Esophagus muscularis mucosa (tissue), 4 donors: ENCODE data around the gene RBMS1. TPM values are rescaled to one million over a fixed set of nuclear protein-coding genes. Genes with fewer than 3 reads are reported as not detected.

Experiments used
- DNase-seq: peaks from one replicate; pipeline ENCODE4 v3.0.0-alpha.2; 2017; ENCODE audit errors: extremely low spot score
- H3K27ac ChIP-seq, 4 donors: fragments of 200-600 bp; sonication (generic); replicated peaks in 1 of 4; 1 replicate in 3 of 4; 2 replicates in 1 of 4; pipeline ENCODE4 v1.5.1; 2016 to 2019; ENCODE audit warnings: mild to moderate bottlenecking in 1 of 4
- H3K27me3 ChIP-seq, 4 donors: fragments of 200-600 bp; sonication (generic); one replicate each; pipeline versions ENCODE4 v1.5.1 to v1.6.0; 2016 to 2019
- H3K36me3 ChIP-seq, 4 donors: fragments of 200-600 bp; sonication (generic); one replicate each; pipeline ENCODE4 v1.5.1; 2016 to 2019
- H3K4me1 ChIP-seq, 4 donors: fragments of 200-600 bp; sonication (generic); one replicate each; pipeline ENCODE4 v1.5.1; 2016 to 2019
- H3K4me3 ChIP-seq, 4 donors: fragments of 200-600 bp; sonication (generic); 1 replicate in 2 of 4; 2 replicates in 2 of 4; pipeline ENCODE4 v1.5.1; 2016 to 2019; ENCODE audit warnings: mild to moderate bottlenecking in 4 of 4, moderate library complexity in 1 of 4
- H3K9me3 ChIP-seq, 4 donors: fragments of 200-600 bp; sonication (generic); 1 replicate in 3 of 4; 2 replicates in 1 of 4; pipeline ENCODE4 v1.5.1; 2016 to 2019
- CTCF ChIP-seq, 3 experiments: fragments of 200-600 bp in 2 of 3; fragments of 450-650 bp in 1 of 3; sonication (generic) in 2 of 3; IDR thresholded peaks; one replicate each; pipeline ENCODE4 v1.5.1; 2017 to 2019; ENCODE audit warnings: antibody characterized with exemption in 3 of 3, mild to moderate bottlenecking in 2 of 3, moderate library complexity in 1 of 3
- EP300 ChIP-seq: sonication (generic); formaldehyde crosslinking; IDR thresholded peaks from one replicate; pipeline ENCODE4 v1.6.1; 2017; ENCODE audit warnings: antibody characterized with exemption
- POLR2A ChIP-seq: fragments of 450-650 bp; IDR thresholded peaks from one replicate; pipeline ENCODE4 v1.6.1; 2017; ENCODE audit warnings: antibody characterized with exemption, moderate library complexity, mild to moderate bottlenecking, low read depth
- POLR2AphosphoS5 ChIP-seq, 2 donors: sonication (generic); formaldehyde crosslinking; IDR thresholded peaks; one replicate each; pipeline ENCODE4 v1.6.1; 2017; ENCODE audit warnings: antibody characterized with exemption in 2 of 2
- WGBS: methylation state at CpG from one replicate; pipeline ENCODE4 v1.1.5; 2018; 5-methylcytosine and 5-hydroxymethylcytosine counted together
- intact Hi-C: fragments of 100-400 bp; cut with DNase I; formaldehyde crosslinking; loops from one replicate; pipeline ENCODE4 v1.15.1; 2023
- total RNA-seq, 4 donors: library from RNA; depleted of rRNA; stranded (reverse); fragments of >200 nt; gene quantifications; one replicate each; pipeline versions ENCODE4 v1.1.0 to v1.2.1, GENCODE V29; 2016

RBMS1 gene
- total RNA-seq, 4 donors from 2014 or later: 86.8 to 116 (median 93.1) TPM

- intact Hi-C loops: loop anchor here (5.0 kb wide), 1 partner anchor 84 kb away; the partner anchor contains the start of gene RBMS1
- Histone ChIP-seq H3K4me1 (peaks cover 63 to 71% (median 70%) of the 10 kb centered on the region in 4 donors), H3K27me3 (no peaks in the 10 kb centered on the region), H3K36me3 (no peaks in the 10 kb centered on the region), H3K9me3 (no peaks in the 10 kb centered on the region), H3K27ac (peak overlapping the region; percentile 96 to 99 (median 98)), H3K4me3 (peak overlapping the region; percentile 94 to 100 (median 98))
- TF ChIP-seq POLR2A (no peak), EP300 (no peak), CTCF (IDR thresholded peaks at IDR 0.05) (no peak), POLR2AphosphoS5 (IDR thresholded peaks at IDR 0.05) (no peak)
- no peak for DNase-seq
- 47% methylated on average over 34 of the region's 34 CpGs for WGBS
Measured at GRCh38 chr2:160408173-160408958, 85.2 kb downstream of the RBMS1 start.

- Histone ChIP-seq H3K27me3 (no peaks in the 10 kb centered on the region), H3K36me3 (no peaks in the 10 kb centered on the region), H3K4me3 (peak overlapping the region; percentile 94 to 100 (median 98)), H3K27ac (peak overlapping the region; percentile 96 to 99 (median 98)), H3K9me3 (no peaks in the 10 kb centered on the region), H3K4me1 (peaks cover 71 to 78% (median 75%) of the 10 kb centered on the region in 4 donors)
- WGBS: 0% methylated on average over 3 of the region's 120 CpGs
- DNase-seq: no peak
- TF ChIP-seq POLR2AphosphoS5 (IDR thresholded peaks at IDR 0.05) (peak in 1 of 2 donors; percentile 73), CTCF (IDR thresholded peaks at IDR 0.05) (peak; percentile 10 to 27 (median 21)), EP300 (no peak), POLR2A (peak; percentile 52)
- intact Hi-C loops: loop anchor here (5.0 kb wide), 1 partner anchor 85 kb away; the partner anchor contains the start of gene RBMS1
Measured at GRCh38 chr2:160407393-160408172, 86.0 kb downstream of the RBMS1 start.

GRCh38 chr2:160406591-160407392 lies 86.8 kb downstream of the RBMS1 start:
- TF ChIP-seq EP300: no peak
- TF ChIP-seq POLR2AphosphoS5 (IDR thresholded peaks at IDR 0.05): peak; percentile 29 to 72
- under 1% methylated on average over 15 of the region's 39 CpGs for WGBS
- peaks cover 69 to 79% (median 74%) of the 10 kb centered on the region in 4 donors for H3K4me1 ChIP-seq
- no peaks in the 10 kb centered on the region for H3K9me3 ChIP-seq
- DNase-seq: peak; percentile 93
- peak overlapping the region; percentile 94 to 100 (median 98) for H3K4me3 ChIP-seq
- intact Hi-C loops: loop anchor here (5.0 kb wide), 1 partner anchor 86 kb away; the partner anchor contains the start of gene RBMS1
- H3K27me3 ChIP-seq: no peaks in the 10 kb centered on the region
- H3K36me3 ChIP-seq: no peaks in the 10 kb centered on the region
- H3K27ac ChIP-seq: peak overlapping the region; percentile 96 to 99 (median 98)

DNA sequence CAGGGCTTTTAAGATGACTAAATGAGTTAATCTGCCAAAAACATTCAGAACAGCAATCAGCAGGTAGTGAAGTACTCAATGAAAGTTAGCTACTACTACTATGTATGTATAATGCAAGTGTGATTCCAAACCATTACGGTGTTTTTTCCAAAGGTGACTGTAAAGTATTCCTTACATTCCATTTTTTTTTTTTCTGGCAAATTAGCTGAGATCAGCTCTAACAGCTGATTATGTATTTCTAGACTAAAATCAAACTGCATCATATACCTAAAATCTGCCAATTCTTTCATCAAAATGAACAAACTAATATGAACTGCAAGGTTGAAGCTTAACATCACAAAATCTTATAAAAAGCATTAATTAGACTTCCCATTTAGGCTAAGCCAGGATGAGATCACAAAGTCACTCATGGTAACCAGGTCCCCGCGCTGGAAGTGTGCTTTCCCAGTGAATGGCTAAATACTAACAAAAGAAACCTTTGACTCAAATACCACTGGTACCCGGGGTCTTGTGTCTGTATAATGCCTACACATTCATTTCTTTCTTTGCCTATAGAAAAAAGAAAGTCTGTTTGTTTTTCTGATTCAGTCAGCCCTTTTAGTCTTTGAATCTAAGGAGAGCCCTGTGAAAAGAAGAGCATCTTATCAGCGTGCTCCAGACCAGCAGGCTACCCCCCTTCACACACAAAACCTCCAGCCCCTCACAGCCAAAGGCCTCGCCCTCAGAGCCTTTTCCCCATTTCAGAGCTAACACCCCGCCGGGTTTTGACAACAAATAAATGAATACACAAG lies 88.3 kb downstream of the RBMS1 start:
- peaks cover 61 to 75% (median 72%) of the 10 kb centered on the region in 4 donors for H3K4me1 ChIP-seq
- no peaks in the 10 kb centered on the region for H3K9me3 ChIP-seq
- DNase-seq: no peak
- no peaks in the 10 kb centered on the region for H3K27me3 ChIP-seq
- peak overlapping the region; percentile 94 to 100 (median 98) for H3K4me3 ChIP-seq
- intact Hi-C loops: loop anchor here (5.0 kb wide), 1 partner anchor 87 kb away; the partner anchor contains the start of gene RBMS1
- H3K36me3 ChIP-seq: no peaks in the 10 kb centered on the region
- H3K27ac ChIP-seq: peak overlapping the region; percentile 96 to 99 (median 98)
- 41% methylated on average over 8 of the region's 8 CpGs for WGBS
- TF ChIP-seq POLR2A (no peak), CTCF (IDR thresholded peaks at IDR 0.05) (no peak), POLR2AphosphoS5 (IDR thresholded peaks at IDR 0.05) (no peak), EP300 (no peak)
